Epithelial cell of prostate (primary cell): ENCODE data around the gene PTGER3.

ENCODE experiments used
- DNase-seq: peaks from one replicate; pipeline ENCODE4 v3.0.0-alpha.2; 2011; ENCODE audit warnings: low read depth, low spot score
- H3K27ac ChIP-seq: fragments of 450-650 bp; 2 replicates; pipeline ENCODE4 v1.5.1; 2017; ENCODE audit warnings: mild to moderate bottlenecking

Gene PTGER3

GRCh38 chr1:71053758-71054157 is 6.1 kb upstream of the PTGER3 start:
- H3K27ac ChIP-seq: no peak overlapping the region
- DNase-seq: no peak

- H3K27ac ChIP-seq: no peak overlapping the region
- no peak for DNase-seq
Measured at GRCh38 chr1:71053146-71053545, 5.5 kb upstream of the PTGER3 start.

GRCh38 chr1:71049951-71050598 is 2.5 kb upstream of the PTGER3 start:
- H3K27ac ChIP-seq: no peak overlapping the region
- peak; percentile 24 for DNase-seq

GRCh38 chr1:71046891-71047634 is 553 bp downstream of the PTGER3 start:
- H3K27ac ChIP-seq: no peak overlapping the region
- no peak for DNase-seq

GRCh38 chr1:71045463-71046028 is 2.1 kb downstream of the PTGER3 start:
- no peak for DNase-seq
- H3K27ac ChIP-seq: no peak overlapping the region

GRCh38 chr1:71044833-71045232 is 2.8 kb downstream of the PTGER3 start:
- no peak overlapping the region for H3K27ac ChIP-seq
- DNase-seq: no peak

- no peak overlapping the region for H3K27ac ChIP-seq
- no peak for DNase-seq
Measured at GRCh38 chr1:71043065-71043464, 4.6 kb downstream of the PTGER3 start.

GRCh38 chr1:71041806-71042205 is 5.8 kb downstream of the PTGER3 start:
- no peak for DNase-seq
- H3K27ac ChIP-seq: no peak overlapping the region

GRCh38 chr1:71039661-71040262 is 7.9 kb downstream of the PTGER3 start:
- no peak for DNase-seq
- no peak overlapping the region for H3K27ac ChIP-seq

- no peak overlapping the region for H3K27ac ChIP-seq
- DNase-seq: no peak
Measured at GRCh38 chr1:71038942-71039341, 8.7 kb downstream of the PTGER3 start.

GRCh38 chr1:71037829-71038620 is 9.6 kb downstream of the PTGER3 start:
- no peak for DNase-seq
- H3K27ac ChIP-seq: no peak overlapping the region

GRCh38 chr1:71037066-71037465 is 10.6 kb downstream of the PTGER3 start:
- DNase-seq: no peak

GRCh38 chr1:71033136-71033535 is 14.5 kb downstream of the PTGER3 start:
- no peak overlapping the region for H3K27ac ChIP-seq
- DNase-seq: no peak

More at GRCh38 chr1:71037066-71037465, 10.6 kb downstream of the PTGER3 start:
- no peak overlapping the region for H3K27ac ChIP-seq

- DNase-seq: no peak
- no peak overlapping the region for H3K27ac ChIP-seq
Measured at GRCh38 chr1:71031426-71031825, 16.2 kb downstream of the PTGER3 start.

- DNase-seq: no peak
- no peak overlapping the region for H3K27ac ChIP-seq
Measured at GRCh38 chr1:71030026-71030425, 17.6 kb downstream of the PTGER3 start.

GRCh38 chr1:71028981-71029380 is 18.6 kb downstream of the PTGER3 start:
- H3K27ac ChIP-seq: no peak overlapping the region

GRCh38 chr1:71027991-71028390 is 19.6 kb downstream of the PTGER3 start:
- DNase-seq: no peak

More at GRCh38 chr1:71028981-71029380, 18.6 kb downstream of the PTGER3 start:
- no peak for DNase-seq

GRCh38 chr1:71026093-71026492 is 21.5 kb downstream of the PTGER3 start:
- DNase-seq: no peak

More at GRCh38 chr1:71027991-71028390, 19.6 kb downstream of the PTGER3 start:
- H3K27ac ChIP-seq: no peak overlapping the region

GRCh38 chr1:71023515-71023914 is 24.1 kb downstream of the PTGER3 start:
- DNase-seq: no peak
- no peak overlapping the region for H3K27ac ChIP-seq

More at GRCh38 chr1:71026093-71026492, 21.5 kb downstream of the PTGER3 start:
- no peak overlapping the region for H3K27ac ChIP-seq
